Measurements from ENCODE around the gene RAP1GAP2. TPM values are rescaled to one million over a fixed set of nuclear protein-coding genes. Genes with fewer than 3 reads are reported as not detected.

Gene RAP1GAP2
- total RNA-seq, 1 donor, result 2.9 TPM

- Histone ChIP-seq H3K27ac (ENCODE audit: low read depth, low read length) (no peak overlapping the region), H2AFZ (ENCODE audit: low read length) (peak overlapping the region; percentile 96), H3K9me3 (ENCODE audit: low read depth, low read length) (no peaks in the 10 kb centered on the region), H4K20me1 (ENCODE audit: insufficient read depth, low read length) (no peaks in the 10 kb centered on the region), H3K36me3 (ENCODE audit: insufficient read depth, low read length) (no peaks in the 10 kb centered on the region), H3K4me1 (ENCODE audit: insufficient read depth, low read length) (no peaks in the 10 kb centered on the region), H3K4me3 (ENCODE audit: insufficient read depth, low read length) (peak overlapping the region; percentile 33), H3K79me2 (ENCODE audit: insufficient read depth, low read length) (no peaks in the 10 kb centered on the region), H3K27me3 (ENCODE audit: insufficient read depth, low read length) (peaks cover 3% of the 10 kb centered on the region), H3K4me2 (ENCODE audit: insufficient read depth, low read length) (peak overlapping the region; percentile 68)
- peak; percentile 80 for TF ChIP-seq CTCF (IDR thresholded peaks at IDR 0.05; ENCODE audit: extremely low read depth, low read depth, low read length)
- DNase-seq (ENCODE audit: insufficient read length, low spot score, missing footprints), result peak; percentile 98
Observed at GRCh38 chr17:2786176-2786881, 9.9 kb upstream of the RAP1GAP2 start.

GRCh38 chr17:2789700-2790099 is 6.5 kb upstream of the RAP1GAP2 start:
- no peak overlapping the region for H3K27ac ChIP-seq (ENCODE audit: low read depth, low read length)
- no peak overlapping the region for H2AFZ ChIP-seq (ENCODE audit: low read length)
- no peaks in the 10 kb centered on the region for H3K36me3 ChIP-seq (ENCODE audit: insufficient read depth, low read length)
- no peaks in the 10 kb centered on the region for H4K20me1 ChIP-seq (ENCODE audit: insufficient read depth, low read length)
- TF ChIP-seq CTCF (IDR thresholded peaks at IDR 0.05; ENCODE audit: extremely low read depth, low read depth, low read length), result no peak
- no peak for DNase-seq (ENCODE audit: insufficient read length, low spot score, missing footprints)
- peaks cover 4% of the 10 kb centered on the region for H3K27me3 ChIP-seq (ENCODE audit: insufficient read depth, low read length)
- H3K4me3 ChIP-seq (ENCODE audit: insufficient read depth, low read length), result no peak overlapping the region
- no peak overlapping the region for H3K4me2 ChIP-seq (ENCODE audit: insufficient read depth, low read length)
- H3K9me3 ChIP-seq (ENCODE audit: low read depth, low read length), result no peaks in the 10 kb centered on the region
- no peaks in the 10 kb centered on the region for H3K79me2 ChIP-seq (ENCODE audit: insufficient read depth, low read length)
- no peaks in the 10 kb centered on the region for H3K4me1 ChIP-seq (ENCODE audit: insufficient read depth, low read length)

- TF ChIP-seq CTCF (IDR thresholded peaks at IDR 0.05; ENCODE audit: extremely low read depth, low read depth, low read length), result no peak
- H3K4me1 ChIP-seq (ENCODE audit: insufficient read depth, low read length), result no peaks in the 10 kb centered on the region
- no peaks in the 10 kb centered on the region for H3K36me3 ChIP-seq (ENCODE audit: insufficient read depth, low read length)
- no peak overlapping the region for H3K4me2 ChIP-seq (ENCODE audit: insufficient read depth, low read length)
- peak; percentile 79 for DNase-seq (ENCODE audit: insufficient read length, low spot score, missing footprints)
- H3K4me3 ChIP-seq (ENCODE audit: insufficient read depth, low read length), result no peak overlapping the region
- no peaks in the 10 kb centered on the region for H4K20me1 ChIP-seq (ENCODE audit: insufficient read depth, low read length)
- no peak overlapping the region for H3K27ac ChIP-seq (ENCODE audit: low read depth, low read length)
- peaks cover 18% of the 10 kb centered on the region for H3K27me3 ChIP-seq (ENCODE audit: insufficient read depth, low read length)
- H3K79me2 ChIP-seq (ENCODE audit: insufficient read depth, low read length), result no peaks in the 10 kb centered on the region
- no peaks in the 10 kb centered on the region for H3K9me3 ChIP-seq (ENCODE audit: low read depth, low read length)
- no peak overlapping the region for H2AFZ ChIP-seq (ENCODE audit: low read length)
Observed at GRCh38 chr17:2792366-2793169, 3.7 kb upstream of the RAP1GAP2 start.
